IMR-90 (cell line): ENCODE results near the gene CLEC4M. TPM values are rescaled to one million over a fixed set of nuclear protein-coding genes. Genes with fewer than 3 reads are reported as not detected.

Source experiments
- ATAC-seq: fragments of 200-7000 bp; cut with Tn5 transposase; 2 replicates; pipeline ENCODE4 v1.9.1; 2020; ENCODE audit warnings: low read depth, mild to moderate bottlenecking, moderate library complexity
- BruUV-seq: library from RNA; stranded (reverse); fragments of 400-500 nt; replicated peaks from 2 replicates; lab custom pipeline; 2021; lab: Mats Ljungman, UMichigan
- CTCF ChIA-PET: fragments of 300-600 bp; formaldehyde crosslinking; extraction: SDS; loops from one replicate; lab custom pipeline; 2021; ENCODE audit warnings: antibody characterized with exemption; lab: Yijun Ruan, JAX
- POLR2A ChIA-PET: fragments of 300-600 bp; sonication (Branson Sonifier 250); formaldehyde crosslinking; loops from one replicate; lab custom pipeline; 2022; ENCODE audit warnings: antibody characterized with exemption; ENCODE audit not compliant: unreplicated experiment; lab: Charles Lee
- DNase-seq: peaks from one replicate; pipeline ENCODE4 v3.0.0; 2013
- H2AFZ ChIP-seq: replicated peaks from 2 replicates; pipeline ENCODE3; 2013; ENCODE audit warnings: low read length, mild to moderate bottlenecking; ENCODE audit not compliant: poor library complexity
- H2AK5ac ChIP-seq: 2 replicates; pipeline ENCODE4 v1.6.1; 2013; ENCODE audit warnings: low read depth, low read length, inconsistent platforms
- H2AK9ac ChIP-seq: replicated peaks from 2 replicates; pipeline ENCODE3; 2013; ENCODE audit warnings: mild to moderate bottlenecking, low read depth, low read length, moderate library complexity; ENCODE audit not compliant: poor library complexity
- H2BK120ac ChIP-seq: 2 replicates; pipeline ENCODE4 v1.6.1; 2013; ENCODE audit warnings: low read depth, low read length, inconsistent platforms
- H2BK15ac ChIP-seq: 3 replicates; pipeline ENCODE4 v1.6.1; 2013; ENCODE audit warnings: low read depth, low read length, inconsistent platforms
- H2BK20ac ChIP-seq: 2 replicates; pipeline ENCODE4 v1.6.1; 2013; ENCODE audit warnings: low read depth, mild to moderate bottlenecking, inconsistent platforms, low read length, moderate library complexity
- H2BK5ac ChIP-seq: 2 replicates; pipeline ENCODE4 v1.6.1; 2013; ENCODE audit warnings: mild to moderate bottlenecking, low read depth, low read length, inconsistent platforms; ENCODE audit not compliant: poor library complexity, severe bottlenecking
- H3K14ac ChIP-seq: replicated peaks from 2 replicates; pipeline ENCODE4 v1.6.1; 2013; ENCODE audit warnings: low read depth, low read length, inconsistent platforms
- H3K18ac ChIP-seq: 2 replicates; pipeline ENCODE4 v1.6.1; 2013; ENCODE audit warnings: low read depth, low read length, control low read depth
- H3K23ac ChIP-seq: 2 replicates; pipeline ENCODE4 v1.6.1; 2013; ENCODE audit warnings: low read depth, low read length, inconsistent platforms
- H3K27ac ChIP-seq: 2 replicates; pipeline ENCODE4 v1.5.1; 2013; ENCODE audit warnings: mild to moderate bottlenecking, control low read depth, low read length; ENCODE audit not compliant: insufficient read depth
- H3K27me3 ChIP-seq: 2 replicates; pipeline ENCODE4 v1.6.1; 2013; ENCODE audit warnings: low read length; ENCODE audit not compliant: control insufficient read depth, insufficient read depth
- H3K36me3 ChIP-seq: 2 replicates; pipeline ENCODE4 v1.6.1; 2013; ENCODE audit warnings: low read length, mixed read lengths; ENCODE audit not compliant: control insufficient read depth, insufficient read depth
- H3K4ac ChIP-seq: 2 replicates; pipeline ENCODE4 v1.6.1; 2013; ENCODE audit warnings: low read depth, low read length, inconsistent platforms
- H3K4me1 ChIP-seq: 2 replicates; pipeline ENCODE4 v1.6.1; 2013; ENCODE audit warnings: low read length, mixed read lengths; ENCODE audit not compliant: control insufficient read depth, insufficient read depth
- H3K4me2 ChIP-seq: 2 replicates; pipeline ENCODE4 v1.6.1; 2013; ENCODE audit warnings: low read depth, mild to moderate bottlenecking, control low read depth, low read length, moderate library complexity
- H3K4me3 ChIP-seq: 2 replicates; pipeline ENCODE4 v1.5.1; 2013; ENCODE audit warnings: low read depth, mild to moderate bottlenecking, control low read depth, low read length, moderate library complexity; ENCODE audit not compliant: insufficient read depth
- H3K56ac ChIP-seq: 2 replicates; pipeline ENCODE4 v1.6.1; 2013; ENCODE audit warnings: low read length, inconsistent platforms; ENCODE audit not compliant: insufficient read depth; ENCODE audit errors: extremely low read depth
- H3K79me1 ChIP-seq, 2 experiments: 2 replicates each; pipeline ENCODE4 v1.6.1; 2013; ENCODE audit warnings: low read length in 2 of 2, inconsistent platforms in 1 of 2, low read depth in 1 of 2
- H3K9ac ChIP-seq: 2 replicates; pipeline ENCODE4 v1.6.1; 2013; ENCODE audit warnings: low read depth, low read length, control low read depth
- H3K9me1 ChIP-seq: 2 replicates; pipeline ENCODE4 v1.6.1; 2013; ENCODE audit warnings: low read length, inconsistent platforms; ENCODE audit not compliant: insufficient read depth
- H3K9me3 ChIP-seq: 2 replicates; pipeline ENCODE4 v1.6.1; 2013; ENCODE audit warnings: low read length; ENCODE audit not compliant: control insufficient read depth, insufficient read depth
- H4K20me1 ChIP-seq: 2 replicates; pipeline ENCODE4 v1.6.1; 2013; ENCODE audit warnings: low read length, inconsistent platforms; ENCODE audit not compliant: insufficient read depth
- H4K5ac ChIP-seq: 2 replicates; pipeline ENCODE4 v1.6.1; 2013; ENCODE audit warnings: mild to moderate bottlenecking, low read depth, low read length, control low read depth
- H4K8ac ChIP-seq, 2 experiments: 2 replicates each; pipeline ENCODE4 v1.6.1; 2013; ENCODE audit warnings: low read depth in 2 of 2, low read length in 2 of 2, control low read depth in 1 of 2, inconsistent platforms in 1 of 2
- H4K91ac ChIP-seq: 2 replicates; pipeline ENCODE4 v1.6.1; 2013; ENCODE audit warnings: low read depth, low read length, inconsistent platforms; ENCODE audit not compliant: insufficient read depth
- CEBPB ChIP-seq: IDR thresholded peaks from 2 replicates; pipeline ENCODE4 v1.6.1; 2012; ENCODE audit warnings: low read depth, low read length, improper control_type of control experiment
- CHD1 ChIP-seq: IDR thresholded peaks from 2 replicates; pipeline ENCODE4 v1.6.1; 2012; ENCODE audit warnings: low read depth, low read length, improper control_type of control experiment
- NFE2L2 ChIP-seq: fragments of 150-350 bp; IDR thresholded peaks from 2 replicates; pipeline ENCODE4 v1.6.1; 2016; ENCODE audit warnings: low read depth, mild to moderate bottlenecking, low read length
- RAD21 ChIP-seq: IDR thresholded peaks from 2 replicates; pipeline ENCODE4 v1.6.1; 2012; ENCODE audit warnings: low read length, improper control_type of control experiment
- RCOR1 ChIP-seq: IDR thresholded peaks from 2 replicates; pipeline ENCODE4 v1.6.1; 2012; ENCODE audit warnings: mild to moderate bottlenecking, low read length, improper control_type of control experiment; ENCODE audit not compliant: insufficient replicate concordance
- WGBS, 2 experiments: methylation state at CpG; one replicate each; pipeline versions ENCODE4 v1.1.5 to v1.1.7; 2013; ENCODE audit warnings: missing lambda C conversion rate in 2 of 2; ENCODE audit not compliant: insufficient read length in 1 of 2; ENCODE audit errors: extremely low coverage in 2 of 2; 5-methylcytosine and 5-hydroxymethylcytosine counted together
- dilution Hi-C: fragments of 300-500 bp; cut with HindIII; formaldehyde crosslinking; loops from one replicate; pipeline ENCODE4 v1.14.3; 2018; ENCODE audit warnings: low sequenced_read_pairs; ENCODE audit not compliant: unreplicated experiment
- in situ Hi-C: fragments of 300-500 bp; cut with MboI; formaldehyde crosslinking; loops from 3 replicates; pipeline ENCODE4 v1.14.3; 2019; ENCODE audit warnings: low sequenced_read_pairs, inconsistent platforms, mixed read lengths
- intact Hi-C: fragments of 100-400 bp; cut with micrococcal nuclease; formaldehyde crosslinking; loops from 2 replicates; pipeline ENCODE4 v1.10.0; 2022
- polyA plus RNA-seq, 3 experiments: library from polyadenylated mRNA; depleted of rRNA; stranded (reverse); fragments of >200 nt; gene quantifications; 2 replicates each; pipeline ENCODE4 v1.2.3, GENCODE V29; 2012; ENCODE audit warnings: low replicate concordance in 1 of 3
- total RNA-seq: library from RNA; depleted of rRNA; stranded (reverse); fragments of >200 nt; gene quantifications from 2 replicates; pipeline ENCODE4 v1.2.3, GENCODE V29; 2012
- TF ChIP-seq, protein P1 (sequence below): conservative IDR thresholded peaks from 2 replicates; pipeline ENCODE4 v1.5.1; 2012; ENCODE audit warnings: mild to moderate bottlenecking, low read depth, low read length, improper control_type of control experiment
- TF ChIP-seq, protein P2 (sequence below): fragments of 150-350 bp; IDR thresholded peaks from 2 replicates; pipeline ENCODE4 v1.6.1; 2016; ENCODE audit warnings: low read depth, mild to moderate bottlenecking, low read length, moderate library complexity, borderline replicate concordance

The CLEC4M gene
- total and polyA plus RNA-seq, 2 of the 4 experiments (the other 2 are of a cell fraction) = not detected

- Histone ChIP-seq H2AFZ (no peak overlapping the region), H3K18ac (no peak overlapping the region), H3K4me1 (no peaks in the 10 kb centered on the region), H3K79me1 (no peaks in the 10 kb centered on the region), H3K4ac (no peak overlapping the region), H2BK20ac (no peak overlapping the region), H3K23ac (no peak overlapping the region), H3K4me2 (no peak overlapping the region), H3K9ac (no peak overlapping the region), H4K8ac (no peak overlapping the region), H3K14ac (no peak overlapping the region), H2AK9ac (no peak overlapping the region), H3K36me3 (no peaks in the 10 kb centered on the region), H4K5ac (no peak overlapping the region), H3K27ac (no peak overlapping the region), H2BK120ac (no peak overlapping the region), H4K20me1 (no peaks in the 10 kb centered on the region), H2AK5ac (no peak overlapping the region), H4K91ac (no peak overlapping the region), H3K9me3 (peaks cover 2% of the 10 kb centered on the region; the same call in 1 of the 2 replicates), H3K56ac (no peak overlapping the region), H3K27me3 (peaks cover 4% of the 10 kb centered on the region), H2BK15ac (no peak overlapping the region), H3K4me3 (no peak overlapping the region), H3K9me1 (no peaks in the 10 kb centered on the region), H2BK5ac (no peak overlapping the region)
- no peak for DNase-seq
- POLR2A ChIA-PET = no interaction called here
- in situ Hi-C loops (no loop called here), intact Hi-C loops (no loop called here), dilution Hi-C loops (no loop called here)
- ATAC-seq = no peak
- no CpG with 5 or more reads among the region's 1 CpG for WGBS, 2 experiments
- no TSS peak for BruUV-seq
- TF ChIP-seq, protein P1, sequence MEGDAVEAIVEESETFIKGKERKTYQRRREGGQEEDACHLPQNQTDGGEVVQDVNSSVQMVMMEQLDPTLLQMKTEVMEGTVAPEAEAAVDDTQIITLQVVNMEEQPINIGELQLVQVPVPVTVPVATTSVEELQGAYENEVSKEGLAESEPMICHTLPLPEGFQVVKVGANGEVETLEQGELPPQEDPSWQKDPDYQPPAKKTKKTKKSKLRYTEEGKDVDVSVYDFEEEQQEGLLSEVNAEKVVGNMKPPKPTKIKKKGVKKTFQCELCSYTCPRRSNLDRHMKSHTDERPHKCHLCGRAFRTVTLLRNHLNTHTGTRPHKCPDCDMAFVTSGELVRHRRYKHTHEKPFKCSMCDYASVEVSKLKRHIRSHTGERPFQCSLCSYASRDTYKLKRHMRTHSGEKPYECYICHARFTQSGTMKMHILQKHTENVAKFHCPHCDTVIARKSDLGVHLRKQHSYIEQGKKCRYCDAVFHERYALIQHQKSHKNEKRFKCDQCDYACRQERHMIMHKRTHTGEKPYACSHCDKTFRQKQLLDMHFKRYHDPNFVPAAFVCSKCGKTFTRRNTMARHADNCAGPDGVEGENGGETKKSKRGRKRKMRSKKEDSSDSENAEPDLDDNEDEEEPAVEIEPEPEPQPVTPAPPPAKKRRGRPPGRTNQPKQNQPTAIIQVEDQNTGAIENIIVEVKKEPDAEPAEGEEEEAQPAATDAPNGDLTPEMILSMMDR = no peak
- TF ChIP-seq, protein P2, sequence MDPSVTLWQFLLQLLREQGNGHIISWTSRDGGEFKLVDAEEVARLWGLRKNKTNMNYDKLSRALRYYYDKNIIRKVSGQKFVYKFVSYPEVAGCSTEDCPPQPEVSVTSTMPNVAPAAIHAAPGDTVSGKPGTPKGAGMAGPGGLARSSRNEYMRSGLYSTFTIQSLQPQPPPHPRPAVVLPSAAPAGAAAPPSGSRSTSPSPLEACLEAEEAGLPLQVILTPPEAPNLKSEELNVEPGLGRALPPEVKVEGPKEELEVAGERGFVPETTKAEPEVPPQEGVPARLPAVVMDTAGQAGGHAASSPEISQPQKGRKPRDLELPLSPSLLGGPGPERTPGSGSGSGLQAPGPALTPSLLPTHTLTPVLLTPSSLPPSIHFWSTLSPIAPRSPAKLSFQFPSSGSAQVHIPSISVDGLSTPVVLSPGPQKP = no peak
- TF ChIP-seq RCOR1 = no peak
- no peak for TF ChIP-seq CEBPB
- no peak for TF ChIP-seq NFE2L2
- TF ChIP-seq RAD21 = no peak
- no peak for TF ChIP-seq CHD1
- CTCF ChIA-PET = no interaction called here
Measured at GRCh38 chr19:7716762-7717161, 46.3 kb upstream of the CLEC4M start.
